K562 (cell line): ENCODE measurements around the gene CD164L2. TPM values are rescaled to one million over a fixed set of nuclear protein-coding genes. Genes with fewer than 3 reads are reported as not detected.

ENCODE experiments used
- BHLHE40 ChIP-seq: IDR thresholded peaks from 2 replicates; pipeline ENCODE4 v1.6.1; 2011; ENCODE audit warnings: low read length, improper control_type of control experiment
- CBX2 ChIP-seq: fragments of 200-600 bp; sonication (generic); IDR thresholded peaks from one replicate; pipeline ENCODE4 v1.6.1; 2012; ENCODE audit warnings: mild to moderate bottlenecking, low read length, inconsistent platforms; ENCODE audit not compliant: insufficient read depth, poor library complexity, severe bottlenecking
- CHCHD3 ChIP-seq: fragments of 250-450 bp; sonication (Bioruptor Pico); IDR thresholded peaks from 2 replicates; pipeline ENCODE4 v2.1.2; 2022; ENCODE audit warnings: mild to moderate bottlenecking
- E4F1 ChIP-seq: fragments of 250-450 bp; sonication (Bioruptor Pico); IDR thresholded peaks from 2 replicates; pipeline ENCODE4 v1.5.0; 2021; ENCODE audit warnings: mild to moderate bottlenecking, borderline replicate concordance
- GTF2A2 ChIP-seq: IDR thresholded peaks from 2 replicates; pipeline ENCODE4 v1.6.1; 2016; ENCODE audit warnings: mild to moderate bottlenecking, missing genetic modification characterization, missing compliant biosample characterization
- HIVEP1 ChIP-seq: fragments of 250-450 bp; sonication (Bioruptor Pico); IDR thresholded peaks from 2 replicates; pipeline ENCODE4 v1.4.0; 2020; ENCODE audit warnings: mild to moderate bottlenecking
- KAT8 ChIP-seq: fragments of 450-650 bp; IDR thresholded peaks from 2 replicates; pipeline ENCODE4 v1.6.1; 2016; ENCODE audit warnings: low read depth, mild to moderate bottlenecking
- MCM3 ChIP-seq: fragments of 450-650 bp; IDR thresholded peaks from 2 replicates; pipeline ENCODE4 v1.6.1; 2016
- NFE2 ChIP-seq: IDR thresholded peaks from 2 replicates; pipeline ENCODE4 v1.6.1; 2014; ENCODE audit warnings: antibody characterized with exemption, low read depth
- NFRKB ChIP-seq: fragments of 450-650 bp; IDR thresholded peaks from 2 replicates; pipeline ENCODE4 v1.6.1; 2016; ENCODE audit warnings: low read depth
- NR0B1 ChIP-seq: fragments of 450-650 bp; IDR thresholded peaks from one replicate; pipeline ENCODE4 v1.6.1; 2018; ENCODE audit warnings: mild to moderate bottlenecking, moderate library complexity; ENCODE audit not compliant: partially characterized antibody
- RB1 ChIP-seq: fragments of 450-650 bp; IDR thresholded peaks from 2 replicates; pipeline ENCODE4 v1.6.1; 2017; ENCODE audit warnings: low read depth, mild to moderate bottlenecking
- RFX7 ChIP-seq: fragments of 250-450 bp; sonication (Bioruptor Pico); IDR thresholded peaks from 2 replicates; pipeline ENCODE4 v1.5.1; 2021; ENCODE audit warnings: mild to moderate bottlenecking
- SMAD4 ChIP-seq: fragments of 250-450 bp; sonication (Bioruptor Pico); conservative IDR thresholded peaks from 2 replicates; pipeline ENCODE4 v1.8.0; 2021; ENCODE audit warnings: inconsistent platforms, mild to moderate bottlenecking, moderate library complexity
- SMARCE1 ChIP-seq: fragments of 450-650 bp; IDR thresholded peaks from 2 replicates; pipeline ENCODE4 v1.7.1; 2016; ENCODE audit warnings: mild to moderate bottlenecking
- SRSF1 ChIP-seq: fragments of 200-400 bp; formaldehyde crosslinking; IDR thresholded peaks from 2 replicates; pipeline ENCODE4 v1.6.1; 2017; ENCODE audit warnings: mild to moderate bottlenecking, low read depth, low read length, moderate library complexity
- TCF3 ChIP-seq: sonication (generic); formaldehyde crosslinking; IDR thresholded peaks from 2 replicates; pipeline ENCODE4 v1.4.0; 2020; ENCODE audit warnings: mild to moderate bottlenecking, missing genetic modification reagents
- THAP12 ChIP-seq: fragments of 250-450 bp; sonication (Bioruptor Pico); IDR thresholded peaks from 2 replicates; pipeline ENCODE4 v1.9.0; 2021; ENCODE audit warnings: mild to moderate bottlenecking, inconsistent platforms
- ZBTB12 ChIP-seq: fragments of 250-450 bp; sonication (Bioruptor Pico); IDR thresholded peaks from 2 replicates; pipeline ENCODE4 v1.4.0; 2020
- ZBTB7A ChIP-seq: IDR thresholded peaks from 2 replicates; pipeline ENCODE4 v1.6.1; 2011; ENCODE audit warnings: low read depth, mild to moderate bottlenecking, low read length, moderate library complexity, borderline replicate concordance; ENCODE audit not compliant: control insufficient read depth
- ZFP36 ChIP-seq: fragments of 150-350 bp; IDR thresholded peaks from 2 replicates; pipeline ENCODE4 v1.6.1; 2018; ENCODE audit warnings: low read length, low read depth; ENCODE audit not compliant: partially characterized antibody
- ZNF408 ChIP-seq: fragments of 250-450 bp; sonication (Bioruptor Pico); IDR thresholded peaks from 2 replicates; pipeline ENCODE4 v1.4.0; 2020; ENCODE audit warnings: low read depth, mild to moderate bottlenecking, moderate library complexity
- ZNF444 ChIP-seq: fragments of 250-450 bp; sonication (Bioruptor Pico); IDR thresholded peaks from 2 replicates; pipeline ENCODE4 v1.4.0; 2020; ENCODE audit warnings: mild to moderate bottlenecking, moderate library complexity
- polyA plus RNA-seq, 8 experiments: library from polyadenylated mRNA; depleted of rRNA in 4 of 8; stranded (reverse) in 5 of 8; unstranded in 3 of 8; fragments of >200 nt; fragmentation: Nextera tagmentation in 2 of 8; fragmentation: Illumina TruSeq in 1 of 8; extraction: Ambion mirVana in 2 of 8; extraction: Trizol in 1 of 8; gene quantifications; 2 replicates each; pipeline versions ENCODE4 v1.2.1 to v1.2.3, GENCODE V29; 2011 to 2014; ENCODE audit warnings: inconsistent platforms in 1 of 8, missing spikeins in 1 of 8
- total RNA-seq, 7 experiments: library from RNA; depleted of rRNA in 6 of 7; stranded (reverse); fragments of >200 nt in 6 of 7; fragmentation: Illumina TruSeq in 2 of 7; extraction: Trizol in 2 of 7; gene quantifications; 2 replicates each; pipeline versions ENCODE4 v1.2.1 to v1.2.3, GENCODE V29; 2011 to 2021; ENCODE audit warnings: low replicate concordance in 1 of 7

Gene CD164L2
- total and polyA plus RNA-seq, 9 of the 15 experiments (the other 6 are each of a cell fraction or from before 2014, with no cell fraction given) = 0.08 to 0.92 (median 0.38) TPM; not detected in 1

GRCh38 chr1:27377760-27378495, 5.2 kb downstream of the CD164L2 start (continued):
- TF ChIP-seq BHLHE40 (no peak), THAP12 (CRISPR knock-in tag) (no peak), HIVEP1 (CRISPR knock-in tag) (no peak), ZNF444 (CRISPR knock-in tag) (no peak), SMARCE1 (peak; percentile 48; the same call in 1 of the 2 replicates), ZBTB12 (CRISPR knock-in tag) (no peak), NR0B1 (no peak), GTF2A2 (no peak), NFE2 (no peak), RB1 (no peak), E4F1 (no peak), ZFP36 (peak; percentile 17), CHCHD3 (CRISPR knock-in tag) (no peak), KAT8 (no peak), SRSF1 (no peak), ZNF408 (CRISPR knock-in tag) (no peak), SMAD4 (CRISPR knock-in tag) (no peak), RFX7 (no peak), ZBTB7A (peak; percentile 42; the same call in 1 of the 2 replicates), TCF3 (CRISPR knock-in tag) (peak; percentile 51), NFRKB (no peak), CBX2 (no peak), MCM3 (no peak)
